HepG2 (cell line): ENCODE data around the gene EGR1. TPM values are rescaled to one million over a fixed set of nuclear protein-coding genes. Genes with fewer than 3 reads are reported as not detected.
A peak's percentile ranks its signal among the peaks of the same experiment; 100 is the strongest.

ENCODE experiments used
- FOXA3 ChIP-seq: IDR thresholded peaks from 2 replicates; pipeline ENCODE4 v1.6.1; 2016; ENCODE audit warnings: missing genetic modification reagents, missing compliant biosample characterization
- HNRNPK ChIP-seq: fragments of 200-400 bp; formaldehyde crosslinking; IDR thresholded peaks from 2 replicates; pipeline ENCODE4 v1.6.1; 2018; ENCODE audit warnings: low read length, low read depth, moderate library complexity, mild to moderate bottlenecking; ENCODE audit not compliant: poor library complexity, severe bottlenecking
- NR2F1 ChIP-seq, 2 experiments: fragments of 450-650 bp in 1 of 2; formaldehyde crosslinking in 1 of 2; IDR thresholded peaks; 2 replicates each; pipeline versions ENCODE4 v1.5.0 to v1.6.1; 2016 to 2020; ENCODE audit warnings: mild to moderate bottlenecking in 1 of 2, missing compliant biosample characterization in 1 of 2, missing genetic modification reagents in 1 of 2, moderate library complexity in 1 of 2
- SP4 ChIP-seq: sonication (generic); formaldehyde crosslinking; IDR thresholded peaks from 2 replicates; pipeline ENCODE4 v1.8.1; 2023; ENCODE audit warnings: mild to moderate bottlenecking, missing genetic modification reagents
- ZFP82 ChIP-seq: sonication (generic); formaldehyde crosslinking; IDR thresholded peaks from 2 replicates; pipeline ENCODE4 v1.5.1; 2020; ENCODE audit warnings: mild to moderate bottlenecking, missing genetic modification reagents, borderline replicate concordance
- ZIK1 ChIP-seq: sonication (generic); formaldehyde crosslinking; IDR thresholded peaks from 2 replicates; pipeline ENCODE4 v1.5.0; 2020; ENCODE audit warnings: mild to moderate bottlenecking, low read depth, missing genetic modification reagents, borderline replicate concordance
- ZNF746 ChIP-seq: sonication (generic); formaldehyde crosslinking; IDR thresholded peaks from 2 replicates; pipeline ENCODE4 v1.8.0; 2022; ENCODE audit warnings: mild to moderate bottlenecking, missing genetic modification reagents
- polyA plus RNA-seq, 8 experiments: library from polyadenylated mRNA; depleted of rRNA in 3 of 8; stranded (reverse) in 7 of 8; unstranded in 1 of 8; fragments of >200 nt; fragmentation: Illumina TruSeq in 4 of 8; extraction: Trizol in 4 of 8; gene quantifications; 2 replicates each; pipeline versions ENCODE4 v1.2.1 to v1.2.3, GENCODE V29; 2011 to 2016; ENCODE audit warnings: low read depth in 4 of 8, missing spikeins in 1 of 8, mixed read lengths in 1 of 8; ENCODE audit not compliant: insufficient read depth in 1 of 8
- total RNA-seq, 5 experiments: library from RNA; depleted of rRNA; stranded (reverse); fragments of >200 nt; fragmentation: Illumina TruSeq; extraction: Trizol; gene quantifications; 2 replicates each; pipeline ENCODE4 v1.2.3, GENCODE V29; 2016; ENCODE audit warnings: low read depth in 1 of 5
- TF ChIP-seq, protein P1 (sequence below): sonication (generic); formaldehyde crosslinking; IDR thresholded peaks from 2 replicates; pipeline ENCODE4 v1.4.0; 2020; ENCODE audit warnings: missing genetic modification reagents, mild to moderate bottlenecking, borderline replicate concordance
- TF ChIP-seq, protein P2 (sequence below): sonication (generic); formaldehyde crosslinking; IDR thresholded peaks from 2 replicates; pipeline ENCODE4 v1.9.0; 2021; ENCODE audit warnings: missing genetic modification reagents, mild to moderate bottlenecking, borderline replicate concordance
- TF ChIP-seq, protein P3 (sequence below): sonication (generic); formaldehyde crosslinking; IDR thresholded peaks from 2 replicates; pipeline ENCODE4 v1.4.0; 2020; ENCODE audit warnings: missing genetic modification reagents
- TF ChIP-seq, protein P4 (sequence below): sonication (generic); formaldehyde crosslinking; IDR thresholded peaks from 2 replicates; pipeline ENCODE4 v1.5.1; 2020; ENCODE audit warnings: mild to moderate bottlenecking, missing genetic modification reagents, moderate library complexity
- TF ChIP-seq, protein P5 (sequence below): sonication (generic); formaldehyde crosslinking; IDR thresholded peaks from 2 replicates; pipeline ENCODE4 v1.9.0; 2022; ENCODE audit warnings: missing genetic modification reagents, mild to moderate bottlenecking, borderline replicate concordance
- TF ChIP-seq, protein P6 (sequence below): sonication (generic); formaldehyde crosslinking; IDR thresholded peaks from 2 replicates; pipeline ENCODE4 v1.5.0; 2020; ENCODE audit warnings: missing genetic modification reagents, mild to moderate bottlenecking, borderline replicate concordance
- TF ChIP-seq, protein P7 (sequence below): sonication (generic); formaldehyde crosslinking; IDR thresholded peaks from 2 replicates; pipeline ENCODE4 v1.5.0; 2020; ENCODE audit warnings: mild to moderate bottlenecking, low read depth, missing genetic modification reagents, borderline replicate concordance
- TF ChIP-seq, protein P8 (sequence below): sonication (generic); formaldehyde crosslinking; IDR thresholded peaks from 2 replicates; pipeline ENCODE4 v1.9.0; 2021; ENCODE audit warnings: missing genetic modification reagents, borderline replicate concordance

The EGR1 gene
- total and polyA plus RNA-seq, 2 of the 13 experiments (the other 11 are each of a cell fraction or from before 2014, with no cell fraction given): 4.1 to 4.5 TPM

DNA sequence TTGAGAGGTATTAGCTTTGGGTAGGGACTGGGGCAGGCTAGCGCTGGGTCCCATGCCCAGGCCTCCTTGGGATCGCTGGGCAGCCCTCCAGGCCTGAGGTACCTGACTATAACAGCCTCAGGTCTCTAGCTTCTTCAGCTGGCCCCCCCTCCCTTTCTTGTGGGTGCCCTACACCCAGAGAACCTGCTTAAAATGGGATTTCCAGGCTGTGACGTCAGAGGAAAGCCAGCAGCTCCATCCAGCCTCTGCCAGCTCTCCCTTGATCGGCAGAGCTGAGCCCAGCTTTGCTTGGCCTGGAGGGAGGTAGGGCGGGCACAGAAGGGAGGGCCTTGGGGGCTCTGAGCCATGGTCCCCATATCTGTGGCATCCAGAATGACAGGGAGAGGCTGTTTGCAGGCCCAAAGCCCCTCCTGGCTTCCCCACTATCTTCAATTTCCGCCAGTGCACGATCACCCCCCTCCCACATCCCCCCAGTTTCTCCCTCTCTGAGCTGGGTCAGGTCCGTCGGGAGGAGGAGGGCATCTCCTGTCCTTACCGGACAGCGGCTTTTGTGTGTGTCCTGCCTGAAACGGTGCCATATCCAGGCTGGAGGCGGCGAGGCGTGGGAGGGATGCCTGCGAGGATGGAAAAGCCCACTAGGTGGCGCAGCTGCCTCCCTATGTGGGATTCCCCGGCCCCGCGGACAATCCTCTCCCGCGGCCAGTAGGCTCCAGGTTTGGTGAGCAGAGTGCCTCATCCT is 15.6 kb upstream of the EGR1 start (continued):
- no peak for TF ChIP-seq NR2F1 (CRISPR knock-in tag; IDR thresholded peaks at IDR 0.05)
- no peak for TF ChIP-seq HNRNPK
- TF ChIP-seq, protein P1, sequence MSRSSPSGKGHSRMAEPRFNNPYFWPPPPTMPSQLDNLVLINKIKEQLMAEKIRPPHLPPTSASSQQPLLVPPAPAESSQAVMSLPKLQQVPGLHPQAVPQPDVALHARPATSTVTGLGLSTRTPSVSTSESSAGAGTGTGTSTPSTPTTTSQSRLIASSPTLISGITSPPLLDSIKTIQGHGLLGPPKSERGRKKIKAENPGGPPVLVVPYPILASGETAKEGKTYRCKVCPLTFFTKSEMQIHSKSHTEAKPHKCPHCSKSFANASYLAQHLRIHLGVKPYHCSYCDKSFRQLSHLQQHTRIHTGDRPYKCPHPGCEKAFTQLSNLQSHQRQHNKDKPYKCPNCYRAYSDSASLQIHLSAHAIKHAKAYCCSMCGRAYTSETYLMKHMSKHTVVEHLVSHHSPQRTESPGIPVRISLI: no peak; the same call in 1 of the 2 replicates
- TF ChIP-seq, protein P2, sequence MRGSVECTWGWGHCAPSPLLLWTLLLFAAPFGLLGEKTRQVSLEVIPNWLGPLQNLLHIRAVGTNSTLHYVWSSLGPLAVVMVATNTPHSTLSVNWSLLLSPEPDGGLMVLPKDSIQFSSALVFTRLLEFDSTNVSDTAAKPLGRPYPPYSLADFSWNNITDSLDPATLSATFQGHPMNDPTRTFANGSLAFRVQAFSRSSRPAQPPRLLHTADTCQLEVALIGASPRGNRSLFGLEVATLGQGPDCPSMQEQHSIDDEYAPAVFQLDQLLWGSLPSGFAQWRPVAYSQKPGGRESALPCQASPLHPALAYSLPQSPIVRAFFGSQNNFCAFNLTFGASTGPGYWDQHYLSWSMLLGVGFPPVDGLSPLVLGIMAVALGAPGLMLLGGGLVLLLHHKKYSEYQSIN: no peak
- TF ChIP-seq, protein P3, sequence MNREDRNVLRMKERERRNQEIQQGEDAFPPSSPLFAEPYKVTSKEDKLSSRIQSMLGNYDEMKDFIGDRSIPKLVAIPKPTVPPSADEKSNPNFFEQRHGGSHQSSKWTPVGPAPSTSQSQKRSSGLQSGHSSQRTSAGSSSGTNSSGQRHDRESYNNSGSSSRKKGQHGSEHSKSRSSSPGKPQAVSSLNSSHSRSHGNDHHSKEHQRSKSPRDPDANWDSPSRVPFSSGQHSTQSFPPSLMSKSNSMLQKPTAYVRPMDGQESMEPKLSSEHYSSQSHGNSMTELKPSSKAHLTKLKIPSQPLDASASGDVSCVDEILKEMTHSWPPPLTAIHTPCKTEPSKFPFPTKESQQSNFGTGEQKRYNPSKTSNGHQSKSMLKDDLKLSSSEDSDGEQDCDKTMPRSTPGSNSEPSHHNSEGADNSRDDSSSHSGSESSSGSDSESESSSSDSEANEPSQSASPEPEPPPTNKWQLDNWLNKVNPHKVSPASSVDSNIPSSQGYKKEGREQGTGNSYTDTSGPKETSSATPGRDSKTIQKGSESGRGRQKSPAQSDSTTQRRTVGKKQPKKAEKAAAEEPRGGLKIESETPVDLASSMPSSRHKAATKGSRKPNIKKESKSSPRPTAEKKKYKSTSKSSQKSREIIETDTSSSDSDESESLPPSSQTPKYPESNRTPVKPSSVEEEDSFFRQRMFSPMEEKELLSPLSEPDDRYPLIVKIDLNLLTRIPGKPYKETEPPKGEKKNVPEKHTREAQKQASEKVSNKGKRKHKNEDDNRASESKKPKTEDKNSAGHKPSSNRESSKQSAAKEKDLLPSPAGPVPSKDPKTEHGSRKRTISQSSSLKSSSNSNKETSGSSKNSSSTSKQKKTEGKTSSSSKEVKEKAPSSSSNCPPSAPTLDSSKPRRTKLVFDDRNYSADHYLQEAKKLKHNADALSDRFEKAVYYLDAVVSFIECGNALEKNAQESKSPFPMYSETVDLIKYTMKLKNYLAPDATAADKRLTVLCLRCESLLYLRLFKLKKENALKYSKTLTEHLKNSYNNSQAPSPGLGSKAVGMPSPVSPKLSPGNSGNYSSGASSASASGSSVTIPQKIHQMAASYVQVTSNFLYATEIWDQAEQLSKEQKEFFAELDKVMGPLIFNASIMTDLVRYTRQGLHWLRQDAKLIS (CRISPR knock-in tag): no peak
- TF ChIP-seq, protein P4, sequence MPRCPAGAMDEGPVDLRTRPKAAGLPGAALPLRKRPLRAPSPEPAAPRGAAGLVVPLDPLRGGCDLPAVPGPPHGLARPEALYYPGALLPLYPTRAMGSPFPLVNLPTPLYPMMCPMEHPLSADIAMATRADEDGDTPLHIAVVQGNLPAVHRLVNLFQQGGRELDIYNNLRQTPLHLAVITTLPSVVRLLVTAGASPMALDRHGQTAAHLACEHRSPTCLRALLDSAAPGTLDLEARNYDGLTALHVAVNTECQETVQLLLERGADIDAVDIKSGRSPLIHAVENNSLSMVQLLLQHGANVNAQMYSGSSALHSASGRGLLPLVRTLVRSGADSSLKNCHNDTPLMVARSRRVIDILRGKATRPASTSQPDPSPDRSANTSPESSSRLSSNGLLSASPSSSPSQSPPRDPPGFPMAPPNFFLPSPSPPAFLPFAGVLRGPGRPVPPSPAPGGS (CRISPR knock-in tag): peak; percentile 46; the same call in 1 of the 2 replicates
- TF ChIP-seq, protein P5, sequence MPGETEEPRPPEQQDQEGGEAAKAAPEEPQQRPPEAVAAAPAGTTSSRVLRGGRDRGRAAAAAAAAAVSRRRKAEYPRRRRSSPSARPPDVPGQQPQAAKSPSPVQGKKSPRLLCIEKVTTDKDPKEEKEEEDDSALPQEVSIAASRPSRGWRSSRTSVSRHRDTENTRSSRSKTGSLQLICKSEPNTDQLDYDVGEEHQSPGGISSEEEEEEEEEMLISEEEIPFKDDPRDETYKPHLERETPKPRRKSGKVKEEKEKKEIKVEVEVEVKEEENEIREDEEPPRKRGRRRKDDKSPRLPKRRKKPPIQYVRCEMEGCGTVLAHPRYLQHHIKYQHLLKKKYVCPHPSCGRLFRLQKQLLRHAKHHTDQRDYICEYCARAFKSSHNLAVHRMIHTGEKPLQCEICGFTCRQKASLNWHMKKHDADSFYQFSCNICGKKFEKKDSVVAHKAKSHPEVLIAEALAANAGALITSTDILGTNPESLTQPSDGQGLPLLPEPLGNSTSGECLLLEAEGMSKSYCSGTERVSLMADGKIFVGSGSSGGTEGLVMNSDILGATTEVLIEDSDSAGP (CRISPR knock-in tag): no peak
- TF ChIP-seq SP4 (CRISPR knock-in tag): peak; percentile 22; the same call in 1 of the 2 replicates
- TF ChIP-seq FOXA3 (CRISPR knock-in tag): no peak
- no peak for TF ChIP-seq ZFP82
- no peak for TF ChIP-seq ZIK1 (CRISPR knock-in tag)
- TF ChIP-seq ZNF746 (CRISPR knock-in tag): no peak
- TF ChIP-seq, protein P6, sequence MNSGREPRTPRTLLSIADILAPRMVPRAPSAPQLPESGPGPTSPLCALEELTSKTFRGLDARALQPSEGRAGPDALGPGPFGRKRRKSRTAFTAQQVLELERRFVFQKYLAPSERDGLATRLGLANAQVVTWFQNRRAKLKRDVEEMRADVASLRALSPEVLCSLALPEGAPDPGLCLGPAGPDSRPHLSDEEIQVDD (CRISPR knock-in tag): no peak
- TF ChIP-seq, protein P7, sequence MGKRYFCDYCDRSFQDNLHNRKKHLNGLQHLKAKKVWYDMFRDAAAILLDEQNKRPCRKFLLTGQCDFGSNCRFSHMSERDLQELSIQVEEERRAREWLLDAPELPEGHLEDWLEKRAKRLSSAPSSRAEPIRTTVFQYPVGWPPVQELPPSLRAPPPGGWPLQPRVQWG (CRISPR knock-in tag): no peak
- TF ChIP-seq, protein P8, sequence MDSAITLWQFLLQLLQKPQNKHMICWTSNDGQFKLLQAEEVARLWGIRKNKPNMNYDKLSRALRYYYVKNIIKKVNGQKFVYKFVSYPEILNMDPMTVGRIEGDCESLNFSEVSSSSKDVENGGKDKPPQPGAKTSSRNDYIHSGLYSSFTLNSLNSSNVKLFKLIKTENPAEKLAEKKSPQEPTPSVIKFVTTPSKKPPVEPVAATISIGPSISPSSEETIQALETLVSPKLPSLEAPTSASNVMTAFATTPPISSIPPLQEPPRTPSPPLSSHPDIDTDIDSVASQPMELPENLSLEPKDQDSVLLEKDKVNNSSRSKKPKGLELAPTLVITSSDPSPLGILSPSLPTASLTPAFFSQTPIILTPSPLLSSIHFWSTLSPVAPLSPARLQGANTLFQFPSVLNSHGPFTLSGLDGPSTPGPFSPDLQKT (CRISPR knock-in tag): no peak
